AG09309 (cell line): ENCODE data around the gene SLC12A8.
A peak's percentile ranks its signal among the peaks of the same experiment; 100 is the strongest.

Experiments
- DNase-seq: peaks from one replicate; pipeline ENCODE4 v3.0.0-alpha.2; 2010; ENCODE audit warnings: low read depth
- H3K4me3 ChIP-seq: 2 replicates; pipeline ENCODE4 v1.5.1; 2011; ENCODE audit warnings: mild to moderate bottlenecking, low read depth, low read length, moderate library complexity; ENCODE audit not compliant: control insufficient read depth
- TF ChIP-seq, protein P1 (sequence below): IDR thresholded peaks from 2 replicates; pipeline ENCODE4 v1.5.1; 2011; ENCODE audit warnings: mild to moderate bottlenecking, low read depth, low read length, inconsistent platforms; ENCODE audit not compliant: insufficient read depth, control insufficient read depth; ENCODE audit errors: missing control alignments

SLC12A8 gene

DNA sequence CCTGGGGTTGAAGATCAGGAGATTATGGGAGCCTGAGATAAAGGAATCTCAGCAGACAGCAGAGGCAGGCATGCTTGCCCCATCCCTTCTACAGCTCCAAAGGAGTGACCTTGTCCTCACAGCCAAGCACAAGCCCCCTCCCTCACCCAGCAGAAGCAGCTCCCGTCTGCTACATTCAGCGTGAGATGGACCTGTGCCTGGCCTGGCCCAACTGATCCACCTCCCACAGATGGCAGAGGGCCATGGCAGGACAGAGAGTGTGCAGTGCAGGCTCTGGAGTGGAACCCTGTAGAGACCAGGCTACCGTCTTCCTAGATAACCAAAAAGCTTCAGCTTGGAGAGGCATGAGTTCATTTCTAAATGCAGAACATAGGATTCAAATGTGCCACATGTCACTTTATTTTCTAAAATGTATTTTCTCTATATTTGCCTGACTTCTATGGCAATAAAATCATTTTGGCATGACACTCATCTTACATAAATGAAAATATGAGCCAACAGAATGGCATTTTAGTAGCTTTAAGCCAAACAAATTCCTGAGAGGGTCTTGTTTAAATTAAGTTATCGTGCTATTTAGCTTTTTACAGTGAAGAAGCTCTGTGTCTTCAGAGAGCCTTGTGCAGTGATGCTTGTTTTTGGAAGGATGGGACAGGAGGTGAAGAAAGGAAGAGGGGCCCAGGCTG, 43.7 kb downstream of the SLC12A8 start:
- H3K4me3 ChIP-seq: no peak overlapping the region
- DNase-seq: no peak
- TF ChIP-seq, protein P1, sequence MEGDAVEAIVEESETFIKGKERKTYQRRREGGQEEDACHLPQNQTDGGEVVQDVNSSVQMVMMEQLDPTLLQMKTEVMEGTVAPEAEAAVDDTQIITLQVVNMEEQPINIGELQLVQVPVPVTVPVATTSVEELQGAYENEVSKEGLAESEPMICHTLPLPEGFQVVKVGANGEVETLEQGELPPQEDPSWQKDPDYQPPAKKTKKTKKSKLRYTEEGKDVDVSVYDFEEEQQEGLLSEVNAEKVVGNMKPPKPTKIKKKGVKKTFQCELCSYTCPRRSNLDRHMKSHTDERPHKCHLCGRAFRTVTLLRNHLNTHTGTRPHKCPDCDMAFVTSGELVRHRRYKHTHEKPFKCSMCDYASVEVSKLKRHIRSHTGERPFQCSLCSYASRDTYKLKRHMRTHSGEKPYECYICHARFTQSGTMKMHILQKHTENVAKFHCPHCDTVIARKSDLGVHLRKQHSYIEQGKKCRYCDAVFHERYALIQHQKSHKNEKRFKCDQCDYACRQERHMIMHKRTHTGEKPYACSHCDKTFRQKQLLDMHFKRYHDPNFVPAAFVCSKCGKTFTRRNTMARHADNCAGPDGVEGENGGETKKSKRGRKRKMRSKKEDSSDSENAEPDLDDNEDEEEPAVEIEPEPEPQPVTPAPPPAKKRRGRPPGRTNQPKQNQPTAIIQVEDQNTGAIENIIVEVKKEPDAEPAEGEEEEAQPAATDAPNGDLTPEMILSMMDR: no peak

DNA sequence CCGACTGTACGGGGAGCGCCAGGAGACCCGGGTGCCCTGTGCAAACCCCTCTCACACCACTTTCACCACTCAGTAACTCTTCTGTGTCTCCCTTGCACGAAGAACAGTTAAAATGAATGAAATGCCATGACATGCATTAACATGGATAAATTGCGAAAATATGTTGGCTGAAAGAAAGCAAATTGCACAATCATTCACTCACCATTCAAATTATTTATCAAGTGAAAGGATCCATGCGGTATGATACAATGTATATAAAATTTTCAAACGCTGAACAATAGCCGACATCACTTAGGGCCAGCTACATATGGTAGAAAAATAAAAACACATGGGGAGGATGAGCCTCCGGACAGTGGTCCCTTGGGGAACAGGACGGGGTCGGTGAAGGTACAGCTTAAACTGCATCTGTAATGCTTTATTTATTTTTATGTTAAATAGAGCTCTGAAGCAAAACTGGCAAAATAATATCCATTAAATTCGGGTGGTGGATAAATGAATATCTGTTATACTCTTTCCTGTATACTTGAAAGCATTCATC, 45.9 kb downstream of the SLC12A8 start:
- no peak overlapping the region for H3K4me3 ChIP-seq
- no peak for DNase-seq
- TF ChIP-seq, protein P1: no peak

- TF ChIP-seq, protein P1: no peak
These were observed 46.5 kb downstream of the SLC12A8 start for GRCh38 chr3:125165948-125166553.

GRCh38 chr3:125165189-125165947, 47.2 kb downstream of the SLC12A8 start:
- no peak overlapping the region for H3K4me3 ChIP-seq
- TF ChIP-seq, protein P1: peak; percentile 78
- no peak for DNase-seq

More at GRCh38 chr3:125165948-125166553, 46.5 kb downstream of the SLC12A8 start:
- no peak for DNase-seq
- no peak overlapping the region for H3K4me3 ChIP-seq

DNA sequence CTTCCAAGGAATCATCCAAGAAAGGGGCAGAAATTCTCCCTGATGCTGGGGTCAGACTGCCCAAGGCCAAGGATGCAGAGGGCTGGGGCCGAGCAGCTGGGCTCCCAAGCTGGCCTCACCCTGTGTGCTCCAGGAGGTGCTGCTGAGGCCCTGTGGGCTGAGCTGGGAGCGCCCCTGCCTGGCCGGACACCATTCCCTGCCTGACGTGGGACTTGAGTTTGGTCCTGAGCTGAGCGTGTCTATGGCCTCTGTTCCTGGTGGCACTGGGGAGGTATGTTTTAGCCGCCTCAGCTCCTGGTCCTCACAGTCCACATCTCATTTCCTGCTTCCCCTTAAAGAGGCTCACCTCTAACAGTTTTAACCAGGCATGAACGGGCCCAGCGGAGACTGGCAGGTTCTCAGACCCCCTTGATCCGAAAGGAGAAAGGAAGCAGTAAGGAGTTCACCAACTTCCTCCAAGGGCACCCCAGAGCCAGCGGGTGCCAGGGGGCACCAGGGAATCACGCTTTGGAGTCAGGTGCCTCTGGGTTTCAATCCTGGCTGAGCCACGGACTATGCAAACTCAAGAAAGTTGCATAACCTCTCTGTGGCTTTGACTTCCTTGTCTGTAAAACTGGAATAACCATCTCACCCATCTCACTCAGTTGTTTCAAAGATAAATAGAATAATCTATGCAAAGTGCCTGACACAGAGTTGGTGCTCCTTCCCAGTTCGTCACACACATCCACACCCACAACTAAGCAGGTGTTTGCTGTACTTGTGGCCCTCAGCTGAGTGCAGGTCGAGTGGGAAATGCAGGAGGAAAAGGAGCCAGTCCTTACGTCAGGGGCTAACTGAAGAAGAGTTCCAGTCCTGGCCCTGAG, 48.6 kb downstream of the SLC12A8 start:
- TF ChIP-seq, protein P1: peak; percentile 51
- DNase-seq: no peak
- H3K4me3 ChIP-seq: no peak overlapping the region
